B cell (primary cell): ENCODE results near the gene RUVBL1. TPM values are rescaled to one million over a fixed set of nuclear protein-coding genes. Genes with fewer than 3 reads are reported as not detected.

ENCODE experiments used
- ATAC-seq: fragments of 200-7000 bp; cut with Tn5 transposase; one replicate; pipeline ENCODE4 v1.10.0; 2021; ENCODE audit warnings: low read depth, mild to moderate bottlenecking, moderate number of reproducible peaks, moderate library complexity
- CTCF ChIA-PET: fragments of 350-600 bp; sonication (Branson Sonifier 250); formaldehyde crosslinking; loops from one replicate; lab custom pipeline; 2021; ENCODE audit warnings: antibody characterized with exemption, inconsistent platforms; lab: Charles Lee
- POLR2A ChIA-PET: fragments of 350-600 bp; sonication (Branson Sonifier 250); formaldehyde crosslinking; loops from one replicate; lab custom pipeline; 2021; ENCODE audit warnings: antibody characterized with exemption; lab: Charles Lee
- DNase-seq: peaks from one replicate; pipeline ENCODE4 v3.0.0; 2013
- H2AFZ ChIP-seq: 2 replicates; pipeline ENCODE4 v1.6.1; 2012; ENCODE audit warnings: mild to moderate bottlenecking, low read depth, low read length; ENCODE audit not compliant: insufficient read depth, poor library complexity, severe bottlenecking
- H3K27ac ChIP-seq, 2 donors: 1 replicate in 1 of 2; 2 replicates in 1 of 2; pipeline ENCODE4 v1.5.1; 2012 to 2013; ENCODE audit warnings: low read length in 2 of 2, mild to moderate bottlenecking in 2 of 2, moderate library complexity in 1 of 2
- H3K27me3 ChIP-seq, 4 experiments: fragments of 200-600 bp in 1 of 4; sonication (generic) in 1 of 4; replicated peaks in 1 of 4; 1 replicate in 2 of 4; 2 replicates in 2 of 4; pipeline versions ENCODE4 v1.6.1 to v1.7.0; 2013 to 2016; ENCODE audit warnings: low read length in 3 of 4, mild to moderate bottlenecking in 2 of 4, mixed read lengths in 1 of 4, moderate library complexity in 1 of 4; ENCODE audit not compliant: insufficient read depth in 4 of 4, control insufficient read depth in 3 of 4; ENCODE audit errors: control extremely low read depth in 1 of 4
- H3K36me3 ChIP-seq, 2 experiments: replicated peaks in 1 of 2; 1 replicate in 1 of 2; 2 replicates in 1 of 2; pipeline versions ENCODE4 v1.6.1 to v1.7.1; 2013; ENCODE audit warnings: low read length in 1 of 2; ENCODE audit not compliant: insufficient read depth in 2 of 2, control insufficient read depth in 1 of 2; ENCODE audit errors: control extremely low read depth in 1 of 2, extremely low read depth in 1 of 2
- H3K4me1 ChIP-seq, 2 donors: fragments of 200-600 bp in 1 of 2; sonication (generic) in 1 of 2; 1 replicate in 1 of 2; 2 replicates in 1 of 2; pipeline versions ENCODE4 v1.5.1 to v1.6.1; 2013 to 2017; ENCODE audit warnings: low read length in 2 of 2; ENCODE audit not compliant: control insufficient read depth in 2 of 2, insufficient read depth in 2 of 2
- H3K4me2 ChIP-seq: replicated peaks from 2 replicates; pipeline ENCODE3; 2012; ENCODE audit warnings: mild to moderate bottlenecking, low read depth, low read length; ENCODE audit not compliant: poor library complexity, severe bottlenecking
- H3K4me3 ChIP-seq, 5 experiments: fragments of 200-600 bp in 1 of 5; sonication (generic) in 1 of 5; 1 replicate in 3 of 5; 2 replicates in 2 of 5; pipeline versions ENCODE4 v1.5.1 to v1.7.0; 2011 to 2016; ENCODE audit warnings: low read length in 4 of 5, mild to moderate bottlenecking in 4 of 5, low read depth in 2 of 5, control low read depth in 1 of 5, moderate library complexity in 1 of 5; ENCODE audit not compliant: insufficient read depth in 1 of 5; ENCODE audit errors: control extremely low read depth in 1 of 5, extremely low read depth in 1 of 5
- H3K79me2 ChIP-seq: fragments of 200-600 bp; sonication (generic); one replicate; pipeline ENCODE4 v1.6.0; 2016; ENCODE audit warnings: low read length; ENCODE audit not compliant: control insufficient read depth, insufficient read depth
- H3K9ac ChIP-seq: fragments of 200-600 bp; sonication (generic); 2 replicates; pipeline ENCODE4 v1.6.1; 2017; ENCODE audit warnings: mild to moderate bottlenecking, low read length, moderate library complexity
- H3K9me3 ChIP-seq, 3 donors: one replicate each; pipeline versions ENCODE4 v1.6.1 to v1.7.1; 2013; ENCODE audit warnings: low read length in 2 of 3; ENCODE audit not compliant: control insufficient read depth in 2 of 3, insufficient read depth in 1 of 3; ENCODE audit errors: control extremely low read depth in 1 of 3
- H4K20me1 ChIP-seq: 2 replicates; pipeline ENCODE4 v1.6.0; 2012; ENCODE audit warnings: mild to moderate bottlenecking, low read length; ENCODE audit not compliant: insufficient read depth, control insufficient read depth, poor library complexity, severe bottlenecking
- H3K27ac Mint-ChIP-seq: one replicate; pipeline ENCODE4 v1.8.0; 2021; ENCODE audit warnings: mixed read lengths
- H3K27me3 Mint-ChIP-seq: one replicate; pipeline ENCODE4 v1.8.0; 2021; ENCODE audit warnings: mixed read lengths
- H3K4me1 Mint-ChIP-seq: one replicate; pipeline ENCODE4 v1.8.0; 2021; ENCODE audit warnings: mixed read lengths
- H3K4me3 Mint-ChIP-seq: one replicate; pipeline ENCODE4 v1.8.0; 2021; ENCODE audit warnings: mixed read lengths
- H3K9me3 Mint-ChIP-seq: one replicate; pipeline ENCODE4 v1.8.0; 2022; ENCODE audit warnings: mixed read lengths; ENCODE audit not compliant: insufficient read depth
- CTCF ChIP-seq: fragments of 200-600 bp; IDR thresholded peaks from one replicate; pipeline ENCODE4 v1.8.0; 2022; ENCODE audit warnings: antibody characterized with exemption, mild to moderate bottlenecking
- EZH2 ChIP-seq: IDR thresholded peaks from 2 replicates; pipeline ENCODE4 v1.6.1; 2012; ENCODE audit warnings: borderline replicate concordance, low read depth, mild to moderate bottlenecking, moderate library complexity, low read length; ENCODE audit not compliant: insufficient read depth, poor library complexity, severe bottlenecking
- WGBS: methylation state at CpG from one replicate; pipeline ENCODE4 v1.1.5; 2013; ENCODE audit warnings: missing lambda C conversion rate; ENCODE audit not compliant: insufficient coverage; 5-methylcytosine and 5-hydroxymethylcytosine counted together
- intact Hi-C: fragments of 100-400 bp; cut with micrococcal nuclease; formaldehyde crosslinking; loops from one replicate; pipeline ENCODE4 v1.10.0; 2022
- polyA plus RNA-seq: library from polyadenylated mRNA; depleted of rRNA; stranded (reverse); fragments of >200 nt; gene quantifications from 2 replicates; pipeline ENCODE4 v1.2.3, GENCODE V29; 2012
- total RNA-seq, 2 donors: library from RNA; stranded (reverse); fragments of 120-200 nt in 1 of 2; gene quantifications; 1 replicate in 1 of 2; 2 replicates in 1 of 2; pipeline versions ENCODE4 v1.2.3 to v1.2.4, GENCODE V29; 2013 to 2022

Gene RUVBL1
- total and polyA plus RNA-seq, 2 donors (not counting 1 experiment from before 2014, with no cell fraction given) = 20.4 to 20.5 TPM

GRCh38 chr3:128081226-128081625 is 42.4 kb downstream of the RUVBL1 start:
- ChIA-PET CTCF (interaction anchor here (1.5 kb wide), 1 partner anchor 14 kb away, joined by 4 read pairs; no protein-coding TSS in a partner anchor), POLR2A (no interaction called here)
- Mint-ChIP-seq H3K4me1 (peaks cover 10% of the 10 kb centered on the region), H3K4me3 (no peak overlapping the region), H3K27ac (no peak overlapping the region), H3K27me3 (no peaks in the 10 kb centered on the region), H3K9me3 (no peaks in the 10 kb centered on the region)
- ATAC-seq (no peak), DNase-seq (no peak)
- Histone ChIP-seq H3K9ac (no peak overlapping the region), H2AFZ (no peak overlapping the region), H3K4me1 (peaks cover 8 to 14% of the 10 kb centered on the region in 2 donors), H4K20me1 (no peaks in the 10 kb centered on the region), H3K4me2 (no peak overlapping the region), H3K9me3 (no peaks in the 10 kb centered on the region), H3K27ac (no peak overlapping the region), H3K27me3 (peaks cover 0 to 5% (median 1%) of the 10 kb centered on the region in 4 experiments), H3K79me2 (no peaks in the 10 kb centered on the region), H3K4me3 (no peak overlapping the region), H3K36me3 (peaks cover 0 to 37% of the 10 kb centered on the region in 2 experiments)
- 97% methylated on average over 6 of the region's 6 CpGs for WGBS
- TF ChIP-seq CTCF (no peak), EZH2 (no peak)
- intact Hi-C loops = no loop called here

GRCh38 chr3:128080323-128081080 is 43.1 kb downstream of the RUVBL1 start:
- H3K79me2 ChIP-seq = no peaks in the 10 kb centered on the region
- Mint-ChIP-seq H3K27ac (no peak overlapping the region), H3K27me3 (no peaks in the 10 kb centered on the region), H3K4me1 (peaks cover 10% of the 10 kb centered on the region), H3K9me3 (no peaks in the 10 kb centered on the region), H3K4me3 (no peak overlapping the region)
- DNase-seq = no peak
- H3K27me3 ChIP-seq = peaks cover 0 to 8% (median 1%) of the 10 kb centered on the region in 4 experiments
- intact Hi-C loops = no loop called here
- WGBS = 86% methylated on average over 3 of the region's 6 CpGs
- no peak overlapping the region for H3K27ac ChIP-seq
- no peak overlapping the region for H2AFZ ChIP-seq
- H4K20me1 ChIP-seq = no peaks in the 10 kb centered on the region
- H3K9me3 ChIP-seq = peaks cover 0 to under 1% (median 0%) of the 10 kb centered on the region in 3 donors
- TF ChIP-seq CTCF (no peak), EZH2 (no peak)
- no peak for ATAC-seq
- H3K9ac ChIP-seq = no peak overlapping the region
- peaks cover 0 to 30% of the 10 kb centered on the region in 2 experiments for H3K36me3 ChIP-seq
- no peak overlapping the region for H3K4me3 ChIP-seq
- no peak overlapping the region for H3K4me2 ChIP-seq
- ChIA-PET POLR2A (no interaction called here), CTCF (interaction anchor here (1.4 kb wide), 1 partner anchor 10 kb away, joined by 4 read pairs; no protein-coding TSS in a partner anchor)
- H3K4me1 ChIP-seq = peaks cover 13 to 20% of the 10 kb centered on the region in 2 donors
